Hematopoietic multipotent progenitor cell treated with erythropoietin and hydrocortisone succinate and interleukin-3 and kit ligand, for 15 days (in vitro differentiated cells): ENCODE data around the gene ABCA2.
"Not testable (repeated sequence)": the region's sequence is repeated elsewhere in the genome, so short reads cannot be mapped to it uniquely, and the experiment has no call there.

ENCODE experiments used
- DNase-seq: peaks from one replicate; pipeline ENCODE4 v3.0.0-alpha.2; 2015; ENCODE audit warnings: low spot score

Gene ABCA2

DNA sequence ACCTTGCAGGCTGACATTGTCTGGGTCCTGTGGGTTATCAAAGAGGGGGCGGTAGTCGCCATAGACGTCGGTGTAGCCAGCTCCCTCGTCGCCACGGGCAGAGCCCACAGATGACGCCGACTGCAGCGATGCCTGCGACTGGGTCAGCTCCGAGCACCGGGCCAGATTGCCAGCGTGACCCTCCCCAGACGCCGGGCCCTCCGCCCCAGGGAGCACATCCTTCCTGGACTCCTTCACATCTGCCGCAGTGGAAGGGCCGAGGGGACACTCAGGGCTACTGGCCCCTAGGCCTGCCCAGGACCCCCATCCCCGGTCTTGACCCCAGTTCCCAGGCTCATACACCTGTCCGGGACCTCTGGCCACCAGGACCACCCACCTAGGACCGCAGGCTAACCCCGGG lies 13.9 kb downstream of the ABCA2 start:
- no peak for DNase-seq

DNA sequence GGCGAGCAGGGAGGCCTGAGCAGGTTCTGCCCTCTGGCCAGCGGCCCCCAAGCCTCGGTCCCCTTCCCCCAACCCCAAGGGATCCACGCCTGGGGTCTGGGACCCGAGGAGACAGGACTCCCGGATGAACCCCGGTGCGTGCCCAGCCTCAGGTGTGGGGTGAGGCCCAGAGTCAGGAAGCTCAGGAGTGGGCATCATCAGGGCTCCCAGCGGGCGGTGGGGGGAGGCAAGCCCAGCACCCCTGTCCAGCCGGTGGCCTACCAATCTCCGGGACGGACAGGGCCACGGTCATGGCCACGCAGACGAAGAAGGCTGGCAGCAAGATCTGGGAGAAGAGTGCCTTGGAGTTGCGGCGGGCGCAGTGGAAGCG lies 14.5 kb downstream of the ABCA2 start:
- no peak for DNase-seq

DNA sequence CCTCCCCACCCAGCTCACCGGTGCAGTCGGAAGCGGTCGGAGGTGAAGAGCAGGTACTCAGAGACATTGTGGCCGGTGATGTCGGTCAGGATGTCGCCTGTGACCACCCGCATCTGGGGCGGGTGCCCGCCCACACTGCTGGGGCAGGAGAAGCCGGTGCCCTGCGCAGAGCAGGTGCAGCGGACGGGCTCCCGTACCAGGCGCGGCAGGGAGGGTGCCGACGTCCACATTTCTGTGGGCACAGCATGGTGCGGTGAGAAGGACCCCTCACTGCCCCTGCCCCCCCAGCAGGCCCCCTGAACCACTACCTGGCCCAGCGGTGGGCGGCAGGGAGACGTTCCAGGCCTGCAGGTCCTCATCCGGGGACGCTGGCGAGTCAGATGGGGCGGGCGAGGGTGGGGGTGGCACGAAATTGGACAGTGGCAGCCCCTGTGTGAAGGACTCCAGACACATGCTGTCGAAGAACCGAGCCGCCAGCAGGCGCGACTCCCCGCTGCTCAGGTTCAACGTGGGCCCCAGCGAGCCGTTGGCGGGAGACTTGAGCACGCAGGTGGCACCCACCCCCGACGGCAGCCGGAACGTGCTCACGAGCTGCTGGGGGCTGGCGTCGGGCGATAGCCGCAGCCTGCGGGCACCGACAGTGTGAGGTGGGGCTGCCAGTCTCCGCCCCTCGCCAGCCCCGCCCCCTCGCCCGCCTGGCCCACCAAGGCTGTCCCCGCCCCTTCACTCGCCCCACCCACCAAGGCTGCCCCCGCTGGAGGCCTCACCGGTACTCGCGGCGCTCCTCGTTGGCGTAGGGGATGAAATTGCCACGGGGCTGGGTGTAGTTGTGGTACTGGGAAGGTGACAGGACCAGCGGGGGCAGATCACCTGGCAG lies 15.1 kb downstream of the ABCA2 start:
- DNase-seq, result no peak

DNA sequence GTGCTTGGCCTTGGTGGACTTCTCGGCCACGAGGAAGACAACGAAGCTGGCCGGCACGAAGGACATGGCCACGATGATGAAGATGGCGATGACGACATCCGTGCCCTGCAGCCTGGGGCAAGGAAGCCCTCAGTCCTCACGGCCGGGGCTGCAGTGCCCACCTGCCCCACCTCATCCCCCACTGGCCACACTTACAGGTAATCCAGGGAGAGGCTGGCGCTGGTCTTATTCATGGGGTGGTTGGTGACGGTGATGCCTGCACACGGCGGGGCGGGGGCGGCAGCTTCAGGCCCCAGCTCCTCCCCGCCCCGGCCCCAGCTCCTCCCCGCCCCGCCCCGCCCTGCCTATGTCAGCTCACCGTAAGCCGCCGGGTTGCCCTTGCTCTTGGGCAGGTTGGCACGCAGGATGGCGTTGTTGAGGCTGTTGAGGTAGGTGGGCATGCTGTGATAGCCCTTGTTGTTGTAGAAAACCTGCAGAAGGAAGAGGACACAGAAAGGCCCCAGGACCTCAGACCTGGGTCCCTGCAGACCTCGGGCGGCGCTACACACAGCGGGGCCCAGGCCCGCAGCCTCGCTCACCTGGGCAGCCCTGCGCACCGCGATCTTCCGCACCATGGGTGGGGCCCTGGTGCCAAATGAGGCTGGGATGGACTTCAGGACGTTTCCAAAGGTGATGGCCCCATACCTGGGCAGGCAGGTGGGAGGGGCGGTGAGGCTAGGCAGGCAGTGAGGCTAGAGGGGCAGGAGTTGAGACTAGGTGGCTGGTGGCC lies 15.9 kb downstream of the ABCA2 start:
- DNase-seq, result no peak

DNA sequence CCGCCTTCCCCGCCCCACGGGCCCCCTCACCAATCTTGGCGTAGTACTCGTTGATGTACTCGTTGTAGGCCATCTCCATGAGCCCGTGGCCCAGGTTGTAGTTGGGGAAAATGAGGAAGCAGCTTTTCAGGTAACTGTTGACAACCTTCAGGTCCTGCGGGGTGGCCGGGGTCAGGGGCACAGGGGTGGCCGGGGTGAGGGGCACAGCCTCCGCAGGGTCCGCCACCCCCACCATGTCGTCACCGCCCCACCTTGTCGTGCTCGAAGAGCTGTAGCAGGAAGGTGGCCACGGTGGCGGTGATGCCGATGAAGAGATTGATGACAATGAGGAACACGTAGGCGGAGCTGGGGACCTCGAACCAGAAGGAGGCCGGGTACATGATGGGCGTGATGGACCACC lies 16.9 kb downstream of the ABCA2 start:
- no peak for DNase-seq

DNA sequence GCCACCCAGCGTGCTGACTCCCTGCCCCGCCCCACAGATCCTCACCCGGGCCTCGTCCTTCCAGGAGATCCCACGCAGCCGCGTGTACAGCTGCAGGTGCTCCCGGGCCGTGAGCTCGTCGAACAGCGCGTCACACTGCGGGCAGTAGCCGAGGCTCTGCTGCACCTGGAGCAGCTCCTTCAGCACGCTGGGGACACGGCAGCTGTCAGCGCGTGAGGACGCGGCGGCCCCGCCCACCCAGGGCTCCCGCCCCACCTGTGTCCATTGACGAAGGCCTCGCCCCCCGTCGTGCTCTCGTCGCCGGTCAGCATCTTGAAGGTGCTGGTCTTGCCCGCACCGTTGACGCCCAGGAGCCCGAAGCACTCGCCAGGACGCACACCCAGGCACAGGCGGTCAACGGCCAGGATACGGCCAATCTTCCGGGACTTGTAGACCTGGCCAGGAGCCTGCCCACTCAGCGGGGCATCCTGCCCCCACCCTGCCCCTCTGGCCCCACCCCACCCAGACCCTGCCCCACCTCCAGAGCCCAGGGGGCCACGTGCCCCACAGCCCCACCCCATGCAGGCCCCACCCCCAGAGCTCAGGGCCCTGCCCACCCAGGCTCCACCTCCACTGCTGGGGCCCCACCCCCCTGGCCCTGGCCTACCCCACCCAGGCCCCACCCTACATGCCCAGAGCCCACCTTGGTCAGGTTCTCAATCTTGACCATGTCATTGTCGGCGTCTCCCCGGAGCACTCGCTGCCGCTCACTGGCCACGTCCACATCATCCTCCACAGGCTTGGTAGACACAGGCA lies 17.9 kb downstream of the ABCA2 start:
- DNase-seq, result no peak

DNA sequence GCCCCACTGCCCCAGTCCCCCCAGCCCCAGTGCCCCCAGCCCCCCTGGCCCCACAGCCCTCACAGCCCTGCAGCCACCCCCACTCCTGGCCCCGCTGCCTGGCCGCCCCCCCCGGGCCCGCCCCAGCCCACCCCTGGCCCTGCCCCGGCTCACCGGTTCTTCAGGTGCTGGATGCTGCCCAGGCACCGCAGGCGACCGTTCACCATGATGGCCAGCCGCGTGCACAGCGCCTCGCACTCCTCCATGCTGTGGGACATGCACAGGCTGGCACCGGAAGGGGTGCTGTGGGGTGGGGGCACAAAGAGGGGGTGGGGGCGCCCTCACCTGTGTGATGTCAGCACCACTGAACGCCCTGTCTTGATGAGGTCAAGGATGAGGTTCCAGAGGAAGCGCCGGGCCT lies 18.8 kb downstream of the ABCA2 start:
- no peak for DNase-seq

DNA sequence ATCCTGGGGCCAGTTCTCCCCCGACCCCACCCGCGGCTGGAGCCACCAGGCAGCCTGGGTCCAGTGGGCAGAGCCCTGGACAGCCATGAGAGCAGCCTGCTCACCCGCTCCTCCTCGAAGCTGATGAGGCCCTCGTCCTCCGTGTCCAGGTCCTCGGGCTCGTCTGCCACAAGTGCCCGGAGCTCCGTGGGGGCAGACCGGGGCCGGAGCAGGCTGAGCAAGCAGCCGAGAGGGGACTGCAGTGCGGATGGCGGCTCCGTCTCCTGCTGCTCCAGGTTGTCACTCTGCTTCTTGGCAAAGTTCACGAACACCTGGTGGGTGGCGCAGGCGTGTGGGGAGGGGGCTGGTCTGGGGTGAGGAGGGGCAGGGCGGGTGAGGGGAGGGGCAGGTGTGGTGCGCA lies 19.7 kb downstream of the ABCA2 start:
- no peak for DNase-seq

DNA sequence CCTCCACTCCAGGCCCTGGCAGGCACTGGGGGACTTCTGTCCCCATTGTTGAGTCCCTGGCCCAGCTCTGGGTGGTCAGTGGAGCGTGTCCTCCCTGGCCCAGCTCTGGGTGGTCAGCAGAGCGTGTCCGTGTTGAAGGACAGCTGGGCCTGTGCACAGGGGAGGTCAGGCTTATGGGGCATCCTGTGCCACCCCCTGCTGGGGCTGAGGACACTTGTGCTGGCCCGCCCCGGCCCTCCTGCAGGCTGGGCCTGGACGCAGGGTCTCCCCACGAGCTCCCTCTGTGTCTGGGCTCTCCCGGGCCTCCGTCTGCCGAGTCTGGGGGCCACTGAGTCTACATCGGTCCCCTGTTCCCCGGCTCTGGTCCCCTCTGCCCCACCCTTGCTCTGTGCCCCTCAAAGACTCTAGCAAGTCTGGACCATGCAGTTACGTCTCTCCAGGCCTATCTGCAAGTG lies 20.2 kb downstream of the ABCA2 start:
- DNase-seq, result no peak

DNA sequence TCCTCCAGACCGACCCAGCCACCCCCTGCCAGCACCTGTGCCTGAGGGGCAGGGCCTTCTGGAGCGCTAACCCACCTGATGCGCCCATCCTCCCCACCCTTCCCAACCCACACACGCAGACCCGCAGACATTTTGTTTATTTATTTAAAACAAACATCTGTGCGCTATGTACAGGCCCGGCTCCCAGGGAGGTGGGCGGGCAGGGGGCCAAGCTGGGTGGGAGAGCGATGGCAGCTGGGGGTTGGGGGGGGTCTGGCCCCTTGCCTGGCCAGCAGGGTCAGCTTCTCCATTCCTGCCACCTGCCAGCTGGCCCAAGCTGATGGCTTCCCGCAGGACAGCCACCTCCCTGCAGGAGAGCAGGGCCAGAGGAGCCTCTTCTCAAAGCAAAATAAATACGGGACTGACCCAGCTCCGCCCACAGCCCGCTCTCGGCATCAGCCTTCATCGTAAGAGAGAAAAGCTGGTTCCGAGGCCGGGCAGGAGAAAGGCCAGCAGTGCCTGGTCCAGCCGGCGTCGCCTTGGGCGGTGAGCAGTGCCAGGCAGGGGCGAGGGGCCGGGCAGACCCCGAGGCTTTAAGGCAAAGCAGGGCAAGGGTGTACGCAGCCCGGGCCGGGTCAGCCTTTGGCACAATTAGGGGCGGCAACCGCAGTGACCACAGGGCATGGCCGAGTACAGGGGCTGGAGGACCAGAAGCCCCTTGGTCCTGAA lies 20.8 kb downstream of the ABCA2 start:
- DNase-seq, result no peak

DNA sequence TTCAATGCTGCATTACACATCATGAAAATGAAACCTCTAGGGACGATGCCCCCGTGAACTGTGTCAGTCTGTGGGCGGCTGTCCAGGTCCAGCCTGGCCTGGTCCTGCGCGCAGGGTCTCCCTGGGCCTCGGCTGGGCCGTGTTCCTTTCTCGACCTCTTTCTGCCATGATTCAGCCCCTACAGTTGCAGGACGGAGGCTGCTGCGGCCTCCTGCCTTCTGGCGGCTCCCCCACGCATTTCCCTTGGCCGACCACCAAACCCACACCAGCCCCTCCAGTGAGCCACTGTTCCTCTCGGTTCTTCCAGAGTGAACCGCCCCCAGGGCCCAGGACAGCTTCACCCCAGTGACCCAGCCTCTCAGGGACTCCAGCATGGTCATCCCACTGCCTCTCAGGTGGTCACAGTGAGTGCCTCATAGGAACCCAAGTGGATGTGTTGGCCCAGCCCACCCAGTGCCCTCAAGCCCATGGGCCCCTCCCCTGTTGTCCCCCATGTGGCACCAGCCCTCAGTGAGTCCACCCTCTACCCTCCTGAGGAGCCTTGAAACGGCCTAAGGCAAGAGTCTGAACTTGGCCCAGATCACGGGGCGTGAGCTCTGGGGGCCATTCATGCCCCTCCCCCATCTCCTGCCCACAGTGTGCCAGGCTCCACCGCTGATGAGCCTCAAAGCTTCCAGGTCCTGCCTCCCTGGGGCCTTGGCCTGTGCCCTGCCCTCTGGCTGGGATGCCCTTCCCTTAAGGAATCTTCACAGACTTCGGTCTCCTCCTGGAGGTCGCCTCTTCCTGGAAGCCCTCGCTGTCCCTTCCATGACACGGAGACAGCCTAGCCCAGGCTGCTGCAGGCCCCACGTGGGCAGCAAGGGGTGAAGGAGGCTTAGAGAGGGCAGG lies 21.7 kb downstream of the ABCA2 start:
- no peak for DNase-seq

DNA sequence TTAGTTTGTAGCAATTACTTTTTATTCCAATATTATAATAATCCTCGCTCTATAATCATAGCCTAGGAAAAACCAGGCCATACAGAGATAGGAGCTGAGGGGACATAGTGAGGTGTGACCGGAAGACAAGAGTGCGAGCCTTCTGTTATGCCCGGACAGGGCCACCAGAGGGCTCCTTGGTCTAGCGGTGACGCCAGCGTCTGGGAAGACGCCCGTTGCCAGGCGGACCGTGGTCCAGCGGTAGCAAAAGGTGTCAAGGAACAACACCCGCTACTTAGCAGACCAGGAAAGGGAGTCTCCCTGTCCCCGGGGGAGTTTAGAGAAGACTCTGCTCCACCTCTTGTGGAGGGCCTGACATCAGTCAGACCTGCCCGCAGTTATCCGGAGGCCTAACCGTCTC lies 23.8 kb downstream of the ABCA2 start:
- not testable (repeated sequence) for DNase-seq

DNA sequence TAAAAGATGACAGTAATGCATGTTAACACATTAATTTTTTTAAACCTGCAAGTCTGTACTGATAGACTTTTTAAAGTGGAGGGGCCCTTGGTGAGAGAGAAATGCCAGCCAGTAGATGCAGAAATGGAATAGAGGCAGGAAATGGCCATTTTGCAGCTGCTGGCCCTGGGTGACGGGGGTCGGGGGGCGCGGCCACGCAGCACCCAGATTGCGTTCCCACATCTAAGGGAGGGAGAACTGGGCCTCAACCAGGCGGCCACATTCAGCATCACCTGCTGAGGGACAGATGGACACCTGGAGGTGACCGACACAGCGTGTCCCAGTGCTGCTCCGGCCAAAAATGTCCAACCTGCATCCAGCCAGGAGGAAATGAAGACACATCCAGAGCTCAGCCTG lies 25.4 kb downstream of the ABCA2 start:
- no peak for DNase-seq

DNA sequence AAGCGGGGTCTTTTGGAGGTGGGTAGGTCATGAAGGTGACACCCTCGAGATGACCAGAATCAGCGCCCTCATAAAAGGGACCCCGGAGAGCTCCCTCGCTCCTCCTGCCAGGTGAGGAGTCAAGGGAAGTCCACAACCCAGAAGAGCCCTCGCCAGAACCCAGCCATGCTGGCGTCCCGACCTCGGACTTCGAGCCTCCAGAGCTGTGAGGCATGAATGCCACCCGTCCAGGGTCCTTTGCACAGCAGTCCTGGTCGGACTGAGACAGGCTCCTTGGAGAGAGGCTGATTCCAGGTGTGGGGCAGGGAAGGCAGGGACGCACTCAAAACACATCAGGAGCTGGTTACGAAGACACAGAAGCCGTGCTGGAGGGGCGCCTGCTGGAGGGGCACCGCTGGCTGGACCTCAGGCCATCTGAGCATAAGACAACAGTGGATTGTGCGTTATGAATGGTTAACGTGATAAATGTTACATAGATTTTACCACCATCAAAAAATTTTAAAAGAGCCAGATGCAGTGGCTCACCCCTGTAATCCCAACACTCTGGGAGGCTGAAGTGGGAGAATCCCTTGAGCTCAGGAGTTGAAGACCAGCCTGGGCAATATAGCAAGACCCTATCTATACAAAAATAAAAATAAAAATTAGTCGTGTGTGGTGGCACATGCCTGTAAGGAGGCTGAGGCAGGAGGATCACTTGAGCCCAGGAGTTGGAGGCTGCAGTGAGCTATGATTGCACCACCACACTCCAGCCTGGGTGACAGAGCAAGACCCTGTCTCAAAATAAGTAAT lies 26.0 kb downstream of the ABCA2 start:
- DNase-seq, result no peak

DNA sequence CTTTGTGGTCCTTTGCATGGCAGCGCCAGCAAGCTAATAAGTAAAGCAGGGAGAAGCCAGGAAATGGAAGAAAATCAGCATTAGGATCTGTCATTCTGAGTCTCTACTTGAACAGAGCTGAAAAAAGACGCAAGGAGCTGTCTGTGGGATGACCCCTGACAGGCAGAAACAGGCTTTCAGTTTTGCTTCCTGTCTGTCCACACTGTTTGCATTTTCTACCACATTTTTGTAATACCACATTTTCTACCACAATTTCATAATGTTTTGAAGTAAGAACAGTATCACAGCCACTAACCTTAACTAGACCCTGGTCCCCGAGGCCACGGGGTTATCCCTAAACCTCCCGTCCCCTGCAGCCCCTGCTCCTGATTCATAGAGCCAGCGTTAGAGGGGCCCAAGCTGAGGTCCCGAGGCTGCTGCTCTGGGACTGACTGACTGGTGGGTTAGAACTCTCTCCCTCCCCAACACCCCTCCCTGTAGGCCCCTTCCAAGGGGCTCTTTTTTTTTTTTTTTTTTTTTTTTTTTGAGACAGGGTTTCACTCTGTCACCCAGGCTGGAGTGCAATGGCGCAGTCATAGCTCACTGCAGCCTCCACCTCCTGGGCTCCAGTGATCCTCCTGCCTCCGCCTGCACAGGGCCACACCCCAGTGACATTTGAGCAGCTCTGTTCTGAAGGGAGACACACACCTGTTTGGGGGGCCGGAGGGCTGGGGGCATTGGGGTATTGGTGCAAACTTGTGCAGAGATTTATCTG lies 27.7 kb downstream of the ABCA2 start:
- no peak for DNase-seq

DNA sequence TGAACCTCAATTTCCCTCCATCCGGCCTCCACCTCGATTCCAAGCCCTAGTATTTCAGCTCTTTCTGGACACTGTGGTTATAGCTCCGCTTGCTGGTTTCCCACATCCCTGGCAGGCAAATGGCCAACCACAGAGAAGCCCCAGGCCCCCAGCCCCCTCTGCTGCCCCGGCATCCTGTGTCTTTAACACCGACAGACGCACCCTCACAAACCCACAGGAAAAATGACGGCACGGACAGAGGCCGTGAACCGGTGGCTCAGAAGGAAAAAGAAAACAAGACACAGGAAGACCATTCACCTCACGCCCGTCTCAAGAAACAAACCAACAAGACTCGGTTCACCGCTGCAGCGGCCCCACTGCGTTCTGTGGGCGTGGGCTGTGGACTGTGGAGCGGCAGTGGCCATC lies 30.2 kb downstream of the ABCA2 start:
- DNase-seq, result no peak

DNA sequence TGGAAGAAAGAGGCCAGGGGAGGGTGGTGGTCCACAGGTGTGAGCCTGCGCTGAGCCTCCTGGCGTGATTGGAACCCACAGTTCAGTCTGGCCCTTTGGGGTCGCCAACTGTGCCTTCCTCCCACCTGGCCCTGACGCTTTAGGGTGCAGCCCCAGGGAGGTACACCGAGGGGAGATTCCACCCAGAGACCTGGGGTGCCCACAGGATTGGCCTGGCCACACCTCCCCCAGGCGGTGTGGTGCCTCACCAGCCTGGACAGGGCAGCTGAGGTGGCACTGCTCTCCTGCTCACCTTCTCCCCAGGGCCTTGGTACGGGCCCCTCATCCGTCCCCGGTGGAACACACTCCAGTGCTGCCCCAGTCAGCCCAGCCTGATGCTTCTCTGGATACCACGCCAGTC lies 30.7 kb downstream of the ABCA2 start:
- DNase-seq, result no peak

DNA sequence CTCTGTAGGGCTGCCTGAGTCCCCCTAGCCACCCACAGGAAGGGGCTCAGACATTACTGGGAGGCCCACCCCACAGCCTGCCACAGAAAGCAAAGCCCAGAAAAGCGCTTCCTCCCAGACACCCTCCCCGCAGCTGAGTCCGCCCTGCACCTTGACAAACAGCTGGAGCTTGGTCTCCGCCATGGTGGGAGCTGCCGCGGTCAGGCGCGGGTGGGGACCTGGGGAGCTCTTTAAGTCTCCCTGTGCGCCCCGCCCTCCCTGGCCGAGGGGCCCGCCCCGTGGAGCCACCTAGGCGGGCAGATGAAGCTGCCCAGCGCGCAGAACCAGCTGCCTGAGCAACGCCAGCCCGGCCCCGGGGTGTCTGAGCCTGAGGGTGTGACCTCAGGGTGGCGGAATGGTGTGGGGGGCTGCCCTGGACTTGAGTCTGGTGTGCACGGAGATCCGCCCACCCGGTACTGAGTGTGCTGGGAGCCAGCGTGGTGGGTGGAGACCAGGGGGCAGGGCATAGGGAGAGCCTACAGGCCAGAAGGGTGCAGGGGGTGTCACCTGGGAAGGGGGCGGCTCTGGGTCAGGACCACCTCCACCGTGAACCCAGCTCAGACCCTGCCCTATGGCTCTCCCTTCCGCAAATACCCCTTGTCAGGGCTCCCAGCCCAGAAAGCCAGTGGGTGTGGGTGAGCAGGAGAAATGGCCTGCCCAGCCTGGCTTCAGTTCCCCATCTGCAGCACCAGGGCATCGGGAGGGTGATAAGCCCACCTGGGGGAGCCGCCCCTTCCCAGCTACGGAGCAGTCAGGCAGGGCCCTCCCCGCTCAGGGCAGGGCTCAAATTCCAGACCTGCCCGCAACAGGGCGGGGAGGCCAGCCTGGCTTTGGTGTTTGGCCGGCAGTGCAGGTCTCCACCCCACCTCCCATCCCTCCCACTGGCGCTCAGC lies 31.4 kb downstream of the ABCA2 start, which contains the start of gene CLIC3:
Gene CLIC3, minus strand, starts transcription at position 208 of the 932 bp plus-strand sequence. Its CDS starts 25 bp downstream, at position 183.
- no peak for DNase-seq
